Stimulated activated CD8-positive, alpha-beta memory T cell treated with anti-CD3 and anti-CD28 coated beads, Interleukin-4, amount 100 ng/mL, for 48 hours (primary cell): Measurements from ENCODE around the gene UBR1.
"Not testable (repeated sequence)": the region's sequence is repeated elsewhere in the genome, so short reads cannot be mapped to it uniquely, and the experiment has no call there.

ENCODE experiments used
- DNase-seq: peaks from one replicate; pipeline ENCODE4 v3.0.0-alpha.2; 2020

UBR1 gene

DNA sequence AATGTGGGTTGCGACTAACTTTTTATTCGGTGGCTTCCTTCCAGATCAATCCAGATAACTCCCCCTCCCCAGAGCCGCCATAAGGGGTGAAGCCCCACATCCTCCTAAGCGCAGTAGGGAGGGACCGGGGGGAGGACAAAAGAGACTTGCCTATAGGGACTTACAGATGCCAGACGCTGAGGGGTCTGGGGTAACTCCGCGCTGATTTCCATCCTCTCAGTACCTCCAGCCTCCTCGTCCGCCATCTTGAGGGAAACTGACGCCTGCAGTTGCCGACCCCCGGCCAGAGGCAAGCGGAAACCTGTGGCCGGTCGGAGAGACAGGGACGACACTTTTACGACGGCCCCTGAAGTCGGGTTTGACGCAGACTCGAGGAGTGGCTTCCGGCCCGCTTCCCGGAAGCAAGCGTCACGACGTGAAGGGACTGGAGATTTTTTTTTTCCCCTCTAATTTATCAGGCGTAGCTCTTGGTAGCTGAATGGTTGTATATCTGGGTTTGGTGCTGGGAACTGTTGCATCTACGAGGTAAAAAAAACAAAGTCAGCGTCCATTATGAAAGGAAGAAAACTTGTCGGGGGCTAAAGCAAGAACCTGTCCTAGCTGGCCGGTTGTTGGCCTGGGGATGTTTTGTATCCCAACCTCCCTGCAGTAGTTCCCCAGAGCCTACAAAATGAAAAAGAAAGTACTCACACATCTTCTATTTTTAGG is at the start of gene UBR1:
UBR1 (minus strand) TSS at position 261 of the 708 bp plus-strand sequence; CDS start at position 245, 16 bp downstream.
- DNase-seq: peak; percentile 93

DNA sequence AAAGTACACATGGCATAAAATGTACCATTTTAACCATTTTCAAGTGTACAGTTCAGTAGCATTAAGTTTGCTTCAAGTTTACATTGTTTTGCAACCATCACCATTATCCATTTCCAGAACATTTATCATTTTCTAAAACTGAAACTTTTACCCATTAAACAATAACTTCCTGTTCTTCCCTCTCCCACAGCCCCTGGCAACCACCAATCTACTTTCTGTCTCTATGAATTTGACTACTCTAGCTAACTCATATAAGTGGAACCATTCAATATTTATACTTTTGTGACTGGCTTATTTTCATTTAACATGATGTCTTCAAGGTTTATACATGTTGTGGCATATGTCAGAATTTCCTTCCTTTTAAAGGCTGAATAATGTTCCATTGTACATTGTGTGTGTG is 47.4 kb upstream of the UBR1 start:
- DNase-seq: no peak

DNA sequence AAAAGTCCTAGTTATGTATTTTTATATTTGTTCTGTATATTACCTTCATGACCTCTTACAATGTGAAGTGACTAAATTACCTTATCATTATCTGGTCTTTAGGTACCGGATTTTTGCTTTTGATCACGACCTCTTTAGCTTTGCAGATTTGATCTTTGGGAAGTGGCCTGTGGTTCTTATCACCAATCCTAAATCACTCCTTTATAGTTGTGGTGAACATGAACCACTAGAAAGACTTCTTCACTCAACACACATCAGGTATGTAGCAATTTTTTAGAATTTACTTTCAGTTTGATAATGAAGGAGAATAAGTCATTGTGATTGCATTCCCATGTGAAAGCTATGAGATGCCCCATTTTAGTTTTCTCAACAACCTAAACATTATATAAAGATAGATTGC is 45.9 kb upstream of the UBR1 start:
- DNase-seq: no peak

DNA sequence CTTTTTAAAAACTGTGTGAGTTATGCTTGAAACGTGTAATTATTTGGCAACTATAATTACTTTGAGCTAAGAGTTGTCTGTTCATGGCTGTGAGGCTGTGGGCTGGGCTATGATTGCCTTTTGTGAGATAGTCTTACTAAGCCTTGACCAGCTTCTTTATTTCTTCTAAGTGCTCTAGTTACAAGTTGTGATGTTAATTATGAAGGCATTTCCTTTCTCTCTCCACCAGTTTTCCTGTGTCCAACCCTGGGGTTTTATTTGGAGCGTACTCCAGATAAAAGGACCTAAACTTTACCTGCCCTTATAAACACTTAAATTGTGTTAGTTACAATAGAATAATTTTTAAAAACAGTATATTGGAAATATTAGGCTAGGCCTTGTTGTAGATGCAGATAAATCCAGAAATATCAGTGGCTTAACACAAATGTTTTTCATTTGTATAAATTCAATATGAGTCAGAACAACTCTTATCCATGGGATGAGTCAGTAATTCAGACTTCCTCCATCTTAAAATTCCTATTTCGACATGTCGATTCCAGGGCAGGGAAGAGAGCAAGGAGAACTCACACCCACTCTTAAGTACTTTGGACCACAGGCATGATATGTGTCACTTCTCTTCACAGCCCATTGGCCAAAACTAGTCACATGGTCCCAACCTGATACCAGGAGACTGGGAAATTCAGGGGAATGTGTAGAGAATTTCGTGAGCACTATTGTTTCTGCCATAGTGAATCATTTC is 44.5 kb upstream of the UBR1 start:
- DNase-seq: no peak

DNA sequence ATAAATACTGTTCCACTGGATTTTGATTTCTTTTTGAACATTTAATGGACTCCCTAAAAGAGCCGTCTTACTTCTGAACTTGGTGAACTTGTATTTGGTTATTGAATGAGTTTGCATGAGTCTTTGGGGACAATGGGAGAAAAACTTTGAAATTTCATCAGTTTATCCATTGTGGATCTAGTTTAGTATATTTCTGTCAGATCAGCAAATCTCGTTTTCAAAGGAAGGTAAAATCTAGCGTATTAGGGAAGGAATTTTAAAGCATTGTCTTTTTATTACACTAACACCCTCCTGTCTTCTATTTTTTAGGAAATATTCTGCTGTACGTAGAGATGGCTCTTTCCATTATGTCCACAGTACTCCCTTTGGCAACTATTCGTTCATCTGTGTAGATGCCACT is 40.3 kb upstream of the UBR1 start:
- DNase-seq: no peak

DNA sequence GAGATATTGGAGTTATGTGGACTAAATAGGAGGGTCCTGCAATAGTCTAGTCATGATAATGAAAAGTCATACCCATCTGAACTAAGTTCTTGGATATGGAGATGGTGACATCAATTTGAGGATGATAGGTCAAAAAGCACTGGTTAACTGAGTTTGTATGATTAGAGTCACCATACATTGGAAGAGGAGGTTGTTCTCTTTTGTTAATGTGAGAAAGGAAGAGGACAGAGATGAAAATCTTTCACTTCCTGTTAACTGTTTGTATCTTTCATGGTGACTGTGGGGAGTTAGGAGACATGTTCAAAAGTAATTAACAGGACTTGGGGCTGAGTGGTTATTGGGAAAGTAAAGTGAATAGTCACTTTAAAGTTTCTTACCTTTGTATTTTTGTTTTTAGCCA is 38.7 kb upstream of the UBR1 start:
- DNase-seq: no peak

DNA sequence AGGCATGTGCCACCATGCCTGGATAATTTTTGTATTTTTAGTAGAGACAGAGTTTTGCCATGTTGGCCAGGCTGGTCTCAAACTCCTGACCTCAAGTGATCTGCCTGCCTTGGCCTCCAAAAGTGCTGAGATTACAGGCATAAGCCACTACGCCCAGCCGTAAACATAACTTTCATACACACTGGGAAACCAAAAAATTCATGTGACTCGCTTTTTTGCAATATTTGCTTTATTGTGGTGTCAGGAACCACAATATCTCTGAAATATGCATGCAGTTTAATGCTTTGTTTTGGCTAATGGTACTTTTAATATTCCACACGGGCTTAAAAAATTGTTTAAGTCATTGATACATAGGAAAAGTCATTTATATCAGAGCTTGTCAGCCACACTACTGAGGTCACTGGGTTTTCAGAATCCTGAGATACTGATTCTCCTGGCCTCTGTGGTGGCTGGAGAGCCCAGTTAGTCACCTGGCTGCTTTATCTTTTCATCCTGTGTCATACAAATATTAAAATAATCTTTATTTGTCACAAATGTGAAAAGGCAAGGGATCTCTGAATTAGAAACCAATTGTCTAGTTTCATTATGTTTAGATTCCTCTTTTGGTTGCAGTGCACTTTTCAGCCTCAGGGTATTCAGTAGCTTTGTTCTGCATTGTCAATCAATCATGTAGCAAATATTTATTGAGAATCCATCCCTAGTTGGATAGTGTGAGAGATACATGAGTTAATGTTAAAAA is 37.5 kb upstream of the UBR1 start:
- DNase-seq: no peak

DNA sequence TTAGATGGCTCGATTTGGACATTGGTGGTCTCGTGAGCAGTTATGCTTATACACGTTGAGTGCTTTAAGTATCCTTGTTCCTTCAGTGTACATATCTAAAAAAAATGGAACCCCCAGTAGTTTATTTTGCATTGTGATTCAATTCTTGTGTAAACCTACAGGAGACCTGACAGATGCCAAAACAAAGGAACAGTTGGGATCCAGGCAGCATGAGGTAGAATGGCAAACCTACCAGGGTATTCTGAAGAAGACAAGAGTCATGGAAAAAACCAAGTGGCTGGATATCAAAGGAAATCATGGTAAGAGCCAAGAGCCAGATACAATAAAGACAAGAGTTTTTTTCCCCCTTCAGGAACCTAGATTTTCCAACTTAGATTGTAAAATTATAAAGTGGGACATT is 29.5 kb upstream of the UBR1 start:
- no peak for DNase-seq

DNA sequence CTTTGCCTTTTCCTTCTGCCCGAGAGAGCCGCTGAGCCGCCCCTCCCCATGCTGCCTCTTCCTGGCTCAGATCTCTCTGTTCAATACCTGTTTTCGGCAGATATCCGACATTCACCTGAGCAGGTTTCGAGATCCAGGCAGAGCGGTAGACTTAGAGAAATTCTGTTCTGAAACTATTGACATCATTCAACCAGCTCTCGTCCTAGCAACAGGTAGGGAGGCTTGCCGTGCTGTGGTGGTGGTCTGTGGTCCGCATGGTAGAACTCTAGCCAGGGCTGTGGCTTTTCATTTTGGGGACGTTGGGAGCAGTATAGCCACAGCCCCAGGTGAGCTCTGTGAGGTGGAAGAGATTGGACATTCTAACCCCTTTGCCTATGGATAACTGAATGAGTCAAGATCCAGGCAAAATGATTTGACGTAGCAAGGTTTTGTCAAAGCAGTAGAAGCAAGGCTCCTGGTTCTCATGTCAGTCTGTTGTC is 28.4 kb upstream of the UBR1 start:
- peak; percentile 29 for DNase-seq

DNA sequence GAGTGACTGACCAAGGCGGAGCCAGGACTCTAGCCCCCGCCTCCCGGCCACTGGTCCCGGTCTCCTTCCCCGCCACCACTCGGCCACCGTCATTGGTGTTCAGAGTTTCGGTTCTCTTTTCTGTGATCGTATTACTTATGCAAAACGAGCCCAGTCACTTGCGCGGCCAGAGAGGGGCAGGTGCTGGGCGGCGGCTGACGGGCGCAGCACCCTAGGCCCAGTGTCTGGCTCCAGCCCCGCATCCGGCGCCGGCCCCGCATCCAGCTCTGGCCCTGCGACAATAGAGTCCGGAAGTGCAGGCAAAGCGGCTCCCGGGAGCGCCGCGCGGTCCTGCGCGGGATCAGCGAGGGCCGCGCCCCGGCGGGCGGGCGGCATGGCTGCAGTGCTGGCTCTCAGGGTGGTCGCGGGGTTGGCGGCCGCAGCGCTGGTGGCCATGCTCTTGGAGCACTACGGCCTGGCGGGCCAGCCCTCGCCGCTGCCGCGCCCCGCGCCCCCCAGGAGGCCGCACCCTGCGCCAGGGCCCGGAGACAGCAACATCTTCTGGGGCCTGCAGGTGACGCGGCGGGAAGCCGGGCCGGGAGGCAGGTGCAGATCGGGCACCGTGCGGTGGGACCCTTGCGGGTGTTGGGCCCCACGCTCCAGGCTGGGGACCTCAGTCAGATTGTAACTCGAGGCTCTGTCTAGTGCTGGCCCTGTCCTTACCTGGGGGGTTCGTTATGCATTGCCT is 27.8 kb upstream of the UBR1 start, which contains the start of gene TMEM62:
TMEM62 (plus strand) TSS at position 157 of the 727 bp plus-strand sequence; CDS start at position 374, 217 bp downstream.
- DNase-seq: peak; percentile 78

DNA sequence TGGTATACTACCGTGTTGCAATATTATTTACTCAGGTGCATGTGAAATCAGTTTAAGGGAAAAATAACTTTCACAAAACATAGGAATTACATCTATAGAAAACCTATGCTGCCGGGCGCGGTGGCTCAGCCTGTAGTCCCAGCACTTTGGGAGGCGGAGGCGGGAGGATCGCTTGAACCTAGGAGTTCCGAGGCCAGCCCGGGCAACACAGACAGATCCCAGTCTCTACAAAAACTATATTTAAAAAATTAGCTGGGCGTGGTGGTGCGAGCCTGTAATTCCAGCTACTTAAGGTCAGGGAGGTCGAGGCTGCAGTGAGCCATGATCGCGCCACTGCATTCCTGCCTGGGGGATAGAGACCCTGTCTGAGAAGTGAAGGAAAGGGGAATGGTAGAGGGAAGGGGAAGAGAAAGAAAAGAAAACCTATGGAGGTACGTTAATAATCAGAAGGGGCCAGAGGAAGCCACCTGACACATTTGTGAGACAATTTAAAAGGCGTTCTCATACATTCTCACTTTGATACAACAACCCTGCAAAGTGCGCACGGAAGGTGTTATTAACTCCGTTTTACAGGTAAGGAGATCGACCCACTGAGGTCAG is 27.1 kb upstream of the UBR1 start:
- no peak for DNase-seq

DNA sequence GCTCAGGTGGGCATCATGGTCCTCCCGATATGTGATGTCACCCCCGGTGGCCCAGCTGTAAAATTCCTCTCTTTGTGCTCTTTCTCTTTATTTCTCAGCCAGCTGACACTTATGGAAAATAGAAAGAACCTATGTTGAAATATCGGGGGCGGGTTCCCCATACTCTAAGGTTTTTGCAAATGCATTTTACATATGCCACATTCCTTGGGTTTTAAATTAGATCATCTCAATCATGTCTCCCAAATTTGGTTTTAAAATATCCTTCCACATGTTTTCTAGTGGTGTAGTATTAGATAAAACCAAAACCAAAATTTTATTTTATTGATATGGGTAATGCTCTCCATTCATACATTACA is 23.1 kb upstream of the UBR1 start:
- DNase-seq: no peak

DNA sequence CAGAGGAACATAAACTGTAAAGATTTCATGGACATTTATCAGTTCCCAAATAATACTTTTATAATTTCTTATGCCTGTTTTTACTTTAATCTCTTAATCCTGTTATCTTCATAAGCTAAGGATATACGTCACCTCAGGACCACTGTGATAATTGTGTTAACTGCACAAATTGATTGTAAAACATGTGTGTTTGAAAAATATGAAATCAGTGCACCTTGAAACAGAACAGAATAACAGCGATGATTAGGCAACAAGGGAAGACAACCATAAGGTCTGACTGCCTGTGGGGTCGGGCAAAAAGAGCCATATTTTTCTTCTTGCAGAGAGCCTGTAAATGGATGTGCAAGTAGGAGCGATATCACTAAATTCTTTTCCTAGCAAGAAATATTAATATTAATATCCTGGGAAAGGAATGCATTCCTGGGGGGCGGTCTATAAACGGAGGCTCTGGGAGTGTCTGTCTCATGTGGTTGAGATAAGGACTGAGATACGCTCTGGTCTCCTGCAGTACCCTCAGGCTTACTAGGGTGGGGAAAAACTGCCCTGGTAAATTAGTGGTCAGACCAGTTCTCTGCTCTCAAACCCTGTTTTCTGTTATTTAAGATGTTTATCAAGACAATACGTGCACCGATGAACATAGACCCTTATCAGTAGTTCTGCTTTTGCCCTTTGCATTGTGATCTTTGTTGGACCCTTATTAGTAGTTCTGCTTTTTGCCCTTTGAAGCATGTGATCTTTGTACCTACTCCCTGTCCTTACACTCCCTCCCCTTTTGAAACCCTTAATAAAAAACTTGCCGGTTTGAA is 22.5 kb upstream of the UBR1 start:
- DNase-seq: not testable (repeated sequence)

DNA sequence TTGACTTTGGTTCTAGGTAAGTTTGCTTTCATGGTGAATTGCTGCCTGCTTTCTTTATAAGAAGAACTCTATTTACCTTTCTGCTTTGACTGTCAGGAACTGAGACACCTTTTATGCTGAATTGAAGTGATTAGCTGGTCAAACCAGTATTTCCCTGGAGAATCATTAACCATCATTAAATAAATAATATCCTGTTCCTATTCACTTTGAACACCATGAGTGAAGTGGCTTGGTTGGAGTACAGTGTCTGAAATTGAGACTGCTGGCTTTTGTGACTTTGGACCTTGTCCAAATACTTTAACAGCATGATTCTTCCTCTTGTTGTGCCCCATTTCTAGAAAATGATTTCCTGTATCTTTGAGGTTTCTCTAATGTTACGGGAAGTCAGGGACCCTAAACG is 21.9 kb upstream of the UBR1 start:
- no peak for DNase-seq

DNA sequence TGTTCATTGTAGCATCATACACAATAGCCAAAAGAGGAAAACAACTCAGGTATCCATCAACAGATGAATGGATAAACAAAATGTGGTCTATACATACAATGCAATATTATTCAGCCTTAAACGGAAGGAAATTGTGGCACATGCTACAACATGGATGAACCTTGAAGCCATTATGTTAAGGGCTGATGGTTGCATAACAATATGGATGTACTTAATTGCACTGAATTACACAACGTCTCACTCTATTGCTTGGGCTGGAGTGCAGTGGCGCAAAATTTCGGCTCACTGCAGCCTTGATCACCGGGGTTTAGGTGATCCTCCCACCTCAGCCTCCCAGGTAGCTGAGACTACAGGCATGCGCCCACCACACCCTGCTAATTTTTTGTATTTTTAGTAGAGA is 20.5 kb upstream of the UBR1 start:
- no peak for DNase-seq

DNA sequence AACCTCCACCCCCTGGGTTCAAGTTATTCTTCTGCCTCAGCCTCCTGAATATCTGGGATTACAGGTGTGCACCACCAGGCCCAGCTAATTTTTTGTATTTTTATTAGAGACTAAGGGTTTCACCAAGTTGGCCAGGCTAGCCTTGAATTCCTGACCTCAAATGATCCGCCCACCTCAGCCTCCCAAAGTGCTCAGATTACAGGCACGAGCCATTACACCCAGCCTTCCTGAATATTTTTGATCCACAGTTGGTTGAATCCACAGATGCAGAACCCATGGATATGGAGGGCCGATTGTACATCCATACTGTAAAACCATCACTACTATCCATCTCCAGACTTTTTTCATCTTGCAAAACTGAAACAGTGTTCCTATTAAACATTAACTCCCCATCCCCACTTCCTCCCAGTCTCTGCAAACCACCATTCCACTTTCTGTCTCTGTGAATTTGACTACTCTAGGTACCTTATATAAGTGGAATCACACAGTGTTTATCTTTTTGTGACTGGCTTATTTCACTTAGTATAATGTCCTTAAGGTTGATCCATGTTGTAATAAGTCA is 19.3 kb upstream of the UBR1 start:
- DNase-seq: no peak

DNA sequence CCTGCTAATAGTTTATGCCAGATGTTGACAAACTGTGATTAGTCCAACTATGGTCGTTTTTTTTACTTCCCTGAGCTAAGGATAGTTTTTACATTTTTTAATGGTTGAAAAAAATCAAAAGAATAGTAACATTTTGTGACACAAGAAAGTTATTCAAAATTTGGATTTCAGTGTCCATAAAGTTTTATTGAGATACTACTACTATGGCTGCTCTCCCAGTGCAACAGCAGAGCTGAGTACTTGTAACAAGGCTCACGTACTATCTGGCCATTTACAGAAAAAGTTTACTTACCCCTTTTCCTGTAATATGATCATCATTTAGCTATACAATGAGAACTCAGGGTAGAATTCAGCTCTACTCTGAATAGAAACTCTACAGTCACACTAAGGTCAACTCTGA is 16.0 kb upstream of the UBR1 start:
- DNase-seq: no peak

DNA sequence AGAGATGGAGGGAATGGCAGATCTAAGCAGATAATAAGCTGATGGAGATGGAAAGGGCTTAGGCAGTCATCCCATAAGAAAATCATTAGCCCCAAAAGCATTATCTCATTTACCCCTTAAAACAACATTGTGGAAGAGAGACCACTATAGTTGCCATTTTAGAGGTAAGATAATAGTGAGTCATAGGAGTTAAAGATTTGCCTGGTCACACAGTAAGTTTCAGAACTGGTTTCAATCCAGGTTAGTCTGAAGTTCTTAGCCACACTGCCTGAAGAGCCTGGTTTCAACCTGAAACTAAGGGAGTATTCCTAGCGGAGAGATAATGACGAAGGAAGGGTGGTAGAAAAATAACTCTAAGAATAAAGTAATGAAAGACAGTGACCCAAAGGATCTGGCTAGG is 13.0 kb upstream of the UBR1 start:
- DNase-seq: no peak

DNA sequence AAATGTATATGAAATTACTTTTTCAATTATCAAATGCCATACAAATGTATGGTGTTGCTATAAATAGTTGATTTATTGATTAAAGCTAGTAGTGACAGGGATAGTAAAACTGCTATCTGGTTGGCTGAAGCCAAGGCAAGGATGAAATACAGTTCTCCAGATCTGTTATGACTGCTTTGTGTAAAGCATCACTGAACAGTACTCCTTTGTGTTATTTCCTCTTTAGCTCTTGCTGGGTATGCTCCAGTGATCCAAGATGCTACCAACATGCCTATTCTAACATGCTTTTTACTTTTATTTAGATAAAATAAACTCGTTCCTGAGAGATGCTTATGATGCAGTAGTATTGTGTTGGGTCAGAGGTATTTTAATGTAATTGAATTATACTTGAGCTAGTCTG is 12.4 kb upstream of the UBR1 start:
- DNase-seq: no peak

DNA sequence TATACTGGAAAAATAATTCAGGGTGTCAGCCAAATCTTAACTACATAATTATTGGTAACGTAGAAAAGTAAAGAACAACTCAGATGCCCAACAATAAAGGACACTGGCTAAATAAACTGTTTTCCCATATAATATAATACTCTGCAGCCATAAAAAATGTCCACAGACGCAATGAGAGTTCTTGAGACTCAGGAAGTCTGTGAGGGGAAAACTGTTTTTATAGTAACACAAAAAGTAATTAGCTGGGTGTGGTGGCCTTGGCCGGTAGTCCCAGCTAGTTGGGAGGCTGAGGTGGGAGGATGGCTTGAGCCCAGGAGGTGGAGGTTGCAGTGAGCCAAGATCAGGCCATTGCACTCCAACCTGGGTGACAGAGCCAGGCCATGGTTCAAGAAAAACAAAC is 5.5 kb upstream of the UBR1 start:
- no peak for DNase-seq

DNA sequence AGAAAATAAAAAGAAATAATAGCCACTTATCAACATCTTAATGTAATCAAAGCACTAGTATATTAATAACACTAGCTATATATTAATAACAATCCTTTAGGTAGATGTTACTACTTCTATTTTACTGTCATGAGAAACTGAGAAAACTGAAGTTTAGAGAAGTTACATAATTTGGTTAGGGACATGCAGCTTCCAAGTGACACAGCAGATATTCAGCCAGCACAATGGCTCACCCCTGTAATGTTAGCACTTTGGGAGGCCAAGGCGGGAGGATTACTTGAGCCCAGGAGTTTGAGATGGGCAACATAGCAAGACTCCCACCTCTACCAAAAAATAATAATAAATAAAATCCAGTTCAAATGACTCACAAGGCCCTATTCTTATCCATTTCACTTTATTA is 1.9 kb upstream of the UBR1 start:
- no peak for DNase-seq

DNA sequence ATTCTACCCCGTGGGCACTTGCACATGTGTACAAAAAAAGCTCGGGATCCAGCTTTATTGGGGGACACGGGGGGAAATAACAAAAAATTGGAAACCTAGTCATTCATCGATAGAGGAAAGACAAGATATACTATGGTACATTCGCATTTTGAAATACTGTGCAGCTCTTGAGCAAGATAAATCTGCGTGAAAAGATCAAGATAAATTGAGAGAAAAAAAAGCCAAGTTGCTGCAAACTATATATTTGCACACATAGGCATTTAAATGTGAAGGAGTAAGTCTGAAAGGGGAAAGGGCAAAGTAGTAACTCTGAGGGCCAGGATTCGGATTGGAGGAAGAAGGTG is 620 bp upstream of the UBR1 start:
- DNase-seq: no peak
